Measurements from ENCODE around the gene MOXD1. TPM values are rescaled to one million over a fixed set of nuclear protein-coding genes. Genes with fewer than 3 reads are reported as not detected.
"Not testable (repeated sequence)": the region's sequence is repeated elsewhere in the genome, so short reads cannot be mapped to it uniquely, and the experiment has no call there.

The MOXD1 gene
- total RNA-seq, 1 experiment from 2014 or later: 109 TPM

GRCh38 chr6:132354517-132355167 lies 46.6 kb downstream of the MOXD1 start:
- DNase-seq (ENCODE audit: low read depth): peak; percentile 22

DNA sequence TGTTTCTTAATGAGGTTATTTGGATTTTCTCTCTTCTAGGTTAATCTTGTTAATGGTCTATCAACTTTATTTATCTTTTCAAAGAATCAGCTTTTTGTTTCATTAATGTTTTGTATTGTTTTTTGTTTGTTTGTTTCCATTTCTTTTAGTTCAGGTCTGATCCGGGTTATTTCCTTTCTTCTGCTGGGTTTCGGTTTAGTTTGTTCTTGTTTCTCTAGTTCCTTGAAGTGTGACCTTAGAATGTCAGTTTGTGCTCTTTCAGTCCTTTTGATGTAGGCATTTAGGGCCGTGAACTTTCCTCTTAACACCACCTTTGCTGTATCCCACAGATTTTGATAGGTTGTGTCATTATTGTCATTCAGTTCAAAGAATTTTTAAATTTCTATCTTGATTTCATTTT lies 49.3 kb downstream of the MOXD1 start:
- DNase-seq (ENCODE audit: low read depth): not testable (repeated sequence)

GRCh38 chr6:132348231-132348630 lies 53.0 kb downstream of the MOXD1 start:
- DNase-seq (ENCODE audit: low read depth): no peak

DNA sequence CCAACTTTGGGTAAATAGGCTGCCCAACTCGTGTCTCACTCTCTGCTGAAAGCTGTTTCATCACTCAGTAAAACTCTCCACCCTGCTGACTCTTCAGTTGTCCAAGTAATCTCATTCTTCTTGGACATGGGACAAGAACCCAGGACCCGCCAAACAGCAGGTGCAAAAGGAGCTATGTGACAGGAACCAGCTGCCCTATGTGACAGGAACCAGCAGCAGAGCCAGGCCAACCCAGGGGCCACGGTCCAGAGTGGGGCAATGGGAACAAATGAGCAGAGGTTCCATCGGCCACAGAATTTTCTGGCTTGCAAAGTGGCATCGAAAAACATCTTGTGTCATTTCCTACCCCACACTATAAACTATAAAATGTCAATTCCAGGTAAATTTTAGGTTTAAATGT lies 56.5 kb downstream of the MOXD1 start:
- no peak for DNase-seq (ENCODE audit: low read depth)

GRCh38 chr6:132341646-132342045 lies 59.6 kb downstream of the MOXD1 start:
- no peak for DNase-seq (ENCODE audit: low read depth)

- no peak for DNase-seq (ENCODE audit: low read depth)
Measured at GRCh38 chr6:132334521-132334885, 66.8 kb downstream of the MOXD1 start.

GRCh38 chr6:132333639-132334520 lies 67.4 kb downstream of the MOXD1 start:
- DNase-seq (ENCODE audit: low read depth): peak; percentile 97

- DNase-seq (ENCODE audit: low read depth): no peak
Measured at GRCh38 chr6:132330759-132331158, 70.5 kb downstream of the MOXD1 start.

DNA sequence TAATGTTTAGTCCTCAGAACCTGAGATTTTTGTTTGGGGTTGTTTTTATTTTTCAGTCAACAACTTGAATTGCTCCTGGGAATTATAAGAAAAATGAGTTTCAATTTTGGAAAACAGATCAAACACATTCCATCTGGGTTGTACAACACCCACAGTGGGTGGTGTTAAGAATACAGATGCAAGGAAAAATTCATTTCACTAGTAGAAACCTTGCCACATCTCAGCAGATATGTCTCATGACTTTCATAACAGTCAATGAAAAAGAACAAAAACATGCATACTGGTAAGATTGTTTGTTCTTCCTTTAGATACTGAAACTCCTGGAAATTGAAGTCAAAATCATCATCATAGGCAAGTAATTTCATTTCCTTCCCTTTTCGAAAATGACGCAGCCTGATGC lies 78.9 kb downstream of the MOXD1 start:
- DNase-seq (ENCODE audit: low read depth): no peak

DNA sequence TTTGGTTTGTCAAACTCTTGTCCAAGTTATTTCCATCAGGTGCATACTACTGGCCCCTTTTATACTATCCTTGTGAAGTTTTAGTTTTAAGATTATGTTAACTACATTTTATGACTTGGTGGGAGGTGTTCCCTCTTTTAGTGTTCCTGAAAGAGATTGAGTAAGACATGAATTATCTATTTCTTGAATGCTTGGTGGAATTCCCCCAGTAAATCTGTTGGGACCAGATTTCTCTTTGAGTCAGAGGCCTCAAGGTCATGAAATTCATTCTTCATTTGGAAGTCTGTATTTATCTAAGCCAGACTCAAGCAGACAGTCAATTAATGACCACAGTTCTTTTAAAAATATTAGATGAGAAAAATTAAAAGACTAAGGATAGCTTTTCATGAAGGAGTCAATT lies 81.3 kb downstream of the MOXD1 start:
- DNase-seq (ENCODE audit: low read depth): peak; percentile 43

DNA sequence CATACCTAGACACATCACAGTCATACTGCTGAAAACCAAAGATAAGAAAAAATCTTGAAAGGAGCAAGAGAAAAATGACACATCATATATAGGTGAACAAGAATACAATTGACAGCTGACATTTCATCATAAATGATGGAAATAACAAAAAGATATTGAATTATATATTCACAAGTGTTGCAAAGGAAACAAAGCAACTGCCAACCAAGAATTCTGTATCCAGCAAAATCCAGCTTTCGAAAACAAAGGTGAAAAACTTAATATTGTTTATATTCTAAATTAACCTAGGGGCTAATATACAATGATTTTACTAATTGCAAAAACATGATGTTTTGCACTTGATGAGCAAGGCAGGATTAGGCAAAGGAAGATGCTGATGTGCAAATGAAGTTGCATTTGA lies 84.3 kb downstream of the MOXD1 start:
- DNase-seq (ENCODE audit: low read depth): no peak

- no peak for DNase-seq (ENCODE audit: low read depth)
Measured at GRCh38 chr6:132314432-132314831, 86.8 kb downstream of the MOXD1 start.

DNA sequence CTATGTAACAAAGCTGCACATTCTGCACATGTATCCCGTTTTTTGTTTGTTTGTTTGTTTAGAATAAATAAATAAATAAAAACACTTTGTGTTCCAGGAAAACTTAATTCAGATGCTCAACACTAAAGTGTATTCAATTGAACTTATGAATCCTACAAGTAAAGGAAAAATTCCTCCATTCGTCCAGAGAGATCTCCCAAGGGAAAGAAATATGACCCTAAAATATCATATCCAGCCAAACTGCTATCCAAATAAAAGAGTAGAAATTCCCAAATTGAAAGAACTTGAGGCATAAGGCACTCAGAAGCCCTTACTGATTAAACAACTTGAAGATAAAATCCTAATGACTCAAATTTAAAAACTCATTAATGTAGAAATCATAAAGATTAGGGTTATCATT lies 90.4 kb downstream of the MOXD1 start:
- no peak for DNase-seq (ENCODE audit: low read depth)

- DNase-seq (ENCODE audit: low read depth): not testable (repeated sequence)
Measured at GRCh38 chr6:132310151-132310550, 91.1 kb downstream of the MOXD1 start.

DNA sequence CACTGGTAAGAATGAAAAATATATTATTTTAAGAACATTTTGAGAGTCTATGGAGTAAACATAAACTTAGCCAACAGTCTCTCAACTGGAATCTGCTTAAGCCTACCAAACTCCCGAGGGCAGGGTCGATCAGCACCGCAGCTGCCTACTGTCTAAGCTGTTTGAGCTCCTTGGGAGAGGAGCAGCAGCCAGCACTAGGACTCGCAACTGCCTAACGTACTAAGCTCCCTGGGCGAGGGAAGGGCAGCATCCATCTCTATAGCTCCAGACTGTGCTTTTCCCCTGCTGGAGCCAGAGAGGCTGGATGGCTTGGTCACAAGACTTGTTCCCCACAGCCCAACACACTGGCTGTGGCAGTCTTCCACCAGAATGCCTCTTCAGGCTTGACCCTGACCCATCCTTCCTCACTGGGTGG lies 96.4 kb downstream of the MOXD1 start:
- DNase-seq (ENCODE audit: low read depth): no peak

GRCh38 chr6:132300323-132300949 lies 100.8 kb downstream of the MOXD1 start:
- DNase-seq (ENCODE audit: low read depth): peak; percentile 63

DNA sequence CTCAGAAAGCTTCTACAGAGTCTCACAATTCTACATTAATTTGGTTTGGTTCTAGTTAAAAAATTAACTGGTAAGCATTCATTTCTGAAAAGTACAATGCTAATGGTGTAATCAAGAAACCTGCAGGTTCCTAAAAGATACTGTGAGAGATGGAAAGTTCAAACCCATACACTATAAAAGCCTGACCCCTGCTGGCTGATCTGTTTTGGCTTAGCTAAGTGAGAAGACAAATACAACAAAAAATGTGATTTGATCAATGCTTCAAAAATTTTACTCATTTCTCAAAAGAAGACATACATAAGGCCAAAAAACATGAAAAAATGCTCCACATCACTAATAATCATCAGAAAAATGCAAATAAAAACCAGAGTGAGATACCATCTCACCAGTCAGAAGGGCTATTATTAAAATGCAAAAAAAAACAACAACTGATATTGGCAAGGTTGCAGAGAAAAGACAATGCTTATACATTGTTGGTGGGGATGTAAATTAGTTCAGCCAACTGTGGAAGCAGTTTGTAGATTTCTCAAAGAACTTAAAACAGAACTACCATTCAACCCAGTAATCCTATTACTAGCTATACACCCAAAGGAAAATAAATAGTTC lies 102.8 kb downstream of the MOXD1 start:
- peak; percentile 48 for DNase-seq (ENCODE audit: low read depth)

DNA sequence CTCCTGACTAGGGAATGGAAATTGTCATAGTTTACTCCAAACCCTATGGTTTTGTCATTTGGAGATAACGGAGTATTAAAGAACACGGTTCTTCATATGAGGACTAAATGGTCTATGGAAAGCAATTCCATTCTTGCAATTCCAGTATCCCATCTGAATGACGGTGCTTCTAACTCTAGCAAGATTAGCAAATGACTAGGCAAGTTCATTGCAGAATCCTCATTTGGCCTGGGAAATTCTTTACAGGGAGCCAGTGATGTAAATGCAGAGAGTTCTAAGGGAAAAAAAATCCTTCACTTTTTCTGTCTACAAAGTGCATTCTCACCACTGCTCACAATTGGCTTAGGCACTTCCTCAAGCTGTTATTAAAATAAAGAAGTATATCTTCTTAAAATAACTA lies 111.5 kb downstream of the MOXD1 start:
- no peak for DNase-seq (ENCODE audit: low read depth)

DNA sequence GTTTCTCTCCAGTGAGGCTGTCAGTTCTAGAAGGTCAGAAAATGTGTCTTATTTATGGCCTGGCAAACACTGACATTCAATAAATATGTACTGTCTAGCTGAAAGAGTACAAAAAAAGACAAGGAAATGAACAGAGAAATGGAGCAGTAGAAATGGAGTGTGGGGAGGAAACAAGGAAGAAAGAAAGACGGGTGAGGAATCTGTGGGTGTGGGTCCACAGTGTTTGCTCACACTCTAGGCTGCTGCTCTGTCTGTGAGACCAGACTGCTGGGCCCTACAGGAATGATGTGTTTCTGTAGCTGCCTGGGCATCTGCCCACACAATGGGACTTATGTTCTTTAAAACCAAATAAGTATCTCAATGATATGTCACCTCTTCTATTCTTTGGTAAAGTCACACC lies 114.2 kb downstream of the MOXD1 start:
- DNase-seq (ENCODE audit: low read depth): no peak

GRCh38 chr6:132286298-132287019 lies 114.8 kb downstream of the MOXD1 start:
- no peak for DNase-seq (ENCODE audit: low read depth)

DNA sequence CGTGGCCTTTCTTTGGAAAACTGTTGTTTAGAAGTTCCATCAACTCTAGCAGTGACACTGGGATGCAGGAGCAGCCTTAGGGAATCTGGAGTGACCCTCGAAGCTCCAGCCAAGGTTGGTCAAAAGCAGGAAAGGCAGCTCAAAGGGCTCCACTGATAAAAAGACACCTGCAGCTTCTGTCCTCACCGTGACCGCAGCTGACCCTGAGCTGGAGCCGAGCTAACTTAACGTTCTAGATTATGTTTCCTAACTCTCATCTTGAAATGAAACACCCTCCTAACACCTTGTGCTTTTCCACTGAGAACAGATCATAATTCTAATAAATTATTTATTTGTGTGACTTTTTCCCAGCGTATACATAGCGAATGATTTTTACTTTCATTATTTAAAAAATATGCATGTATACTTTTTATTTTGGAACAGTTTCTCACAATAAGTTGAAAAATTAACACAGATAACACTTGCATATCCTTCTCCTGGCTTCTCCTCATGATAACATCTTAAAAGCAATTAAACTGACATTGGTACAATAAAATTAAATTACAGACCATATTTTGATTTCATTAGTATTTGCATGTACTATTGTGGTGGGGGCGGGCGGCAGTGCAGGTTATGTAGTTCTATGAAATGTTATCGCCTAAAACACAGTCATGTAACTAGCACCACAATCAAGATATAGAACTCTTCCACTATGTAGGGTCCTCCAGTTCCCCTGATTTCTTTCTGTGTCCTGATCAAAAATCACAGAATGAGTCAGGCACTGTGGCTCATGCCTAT lies 116.1 kb downstream of the MOXD1 start:
- DNase-seq (ENCODE audit: low read depth): no peak

Data from RPMI7951 (cell line).